Ectodermal cell (in vitro differentiated cells): Measurements from ENCODE around the gene ASTN1.

Source experiments
- H3K27ac ChIP-seq: 2 replicates; pipeline ENCODE4 v1.7.0; 2013; ENCODE audit warnings: mild to moderate bottlenecking, low read depth, low read length; ENCODE audit not compliant: insufficient read depth, poor library complexity, severe bottlenecking
- H3K27me3 ChIP-seq: 2 replicates; pipeline ENCODE4 v1.7.0; 2013; ENCODE audit warnings: mild to moderate bottlenecking, low read length; ENCODE audit not compliant: insufficient read depth, control insufficient read depth, poor library complexity, severe bottlenecking
- H3K36me3 ChIP-seq: one replicate; pipeline ENCODE4 v1.7.0; 2013; ENCODE audit warnings: low read length; ENCODE audit not compliant: control insufficient read depth, insufficient read depth
- H3K4me1 ChIP-seq: one replicate; pipeline ENCODE4 v1.7.0; 2013; ENCODE audit warnings: low read length; ENCODE audit not compliant: control insufficient read depth, insufficient read depth
- H3K4me3 ChIP-seq: 2 replicates; pipeline ENCODE4 v1.7.0; 2013; ENCODE audit warnings: low read depth, low read length, control low read depth; ENCODE audit not compliant: insufficient read depth
- H3K9me3 ChIP-seq: 2 replicates; pipeline ENCODE4 v1.7.0; 2013; ENCODE audit warnings: mild to moderate bottlenecking, low read length, moderate library complexity; ENCODE audit not compliant: control insufficient read depth
- WGBS, 2 experiments: methylation state at CpG; one replicate each; pipeline ENCODE4 v1.1.7; 2013; ENCODE audit warnings: missing lambda C conversion rate in 2 of 2; 5-methylcytosine and 5-hydroxymethylcytosine counted together

The ASTN1 gene

GRCh38 chr1:177045151-177045550, 119.4 kb downstream of the ASTN1 start:
- no peaks in the 10 kb centered on the region for H3K27me3 ChIP-seq
- H3K4me3 ChIP-seq, result no peak overlapping the region
- H3K9me3 ChIP-seq, result no peaks in the 10 kb centered on the region
- no peaks in the 10 kb centered on the region for H3K4me1 ChIP-seq
- no peaks in the 10 kb centered on the region for H3K36me3 ChIP-seq
- 60 to 72% methylated on average over 3 of the region's 3 CpGs for WGBS, 2 experiments
- H3K27ac ChIP-seq, result no peak overlapping the region

DNA sequence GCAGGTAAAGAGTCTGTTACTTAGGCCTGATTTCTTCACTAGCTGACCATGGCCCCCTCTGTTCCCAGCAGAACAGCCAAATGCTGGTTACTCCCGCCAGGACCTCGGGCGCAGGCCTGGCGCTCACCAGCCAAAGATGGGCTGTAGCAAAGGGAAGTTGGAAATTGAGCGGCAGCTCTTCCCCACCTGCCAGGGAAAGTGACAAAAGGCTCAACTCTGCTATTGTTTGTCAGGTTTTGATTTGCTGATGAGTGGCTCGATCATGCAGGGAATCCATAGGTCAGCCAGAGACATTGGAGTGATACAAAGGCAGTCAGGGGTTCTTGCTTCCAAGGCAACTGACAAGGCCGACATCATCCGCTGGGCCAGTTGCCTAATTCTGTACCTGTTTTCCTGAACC, 120.1 kb downstream of the ASTN1 start:
- H3K4me1 ChIP-seq, result no peaks in the 10 kb centered on the region
- H3K27me3 ChIP-seq, result no peaks in the 10 kb centered on the region
- no peaks in the 10 kb centered on the region for H3K9me3 ChIP-seq
- H3K4me3 ChIP-seq, result no peak overlapping the region
- 18 to 21% methylated on average over 8 of the region's 8 CpGs for WGBS, 2 experiments
- no peaks in the 10 kb centered on the region for H3K36me3 ChIP-seq
- no peak overlapping the region for H3K27ac ChIP-seq

DNA sequence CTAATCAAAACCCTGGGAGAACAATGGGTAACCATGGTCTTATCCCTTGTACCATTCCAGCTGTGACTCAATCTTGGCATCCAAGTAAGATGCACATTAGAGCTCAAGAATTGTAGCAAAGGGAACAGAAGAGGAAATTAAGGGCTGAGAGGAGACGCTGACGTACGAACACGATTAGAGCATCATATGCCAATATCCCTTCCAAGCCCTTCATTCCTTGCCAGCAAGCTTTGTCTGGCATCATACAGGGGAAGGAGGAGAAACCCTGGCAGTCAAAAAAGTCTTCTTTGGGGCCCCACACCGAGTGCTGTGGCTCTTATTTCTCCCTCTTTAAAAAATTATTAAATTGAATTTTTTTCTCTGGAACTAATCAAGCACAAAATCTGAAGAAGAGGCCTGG, 120.9 kb downstream of the ASTN1 start:
- Histone ChIP-seq H3K9me3 (no peaks in the 10 kb centered on the region), H3K36me3 (no peaks in the 10 kb centered on the region), H3K4me3 (no peak overlapping the region), H3K4me1 (no peaks in the 10 kb centered on the region), H3K27me3 (no peaks in the 10 kb centered on the region), H3K27ac (no peak overlapping the region)
- 97% methylated on average over 5 of the region's 5 CpGs for WGBS, 2 experiments

DNA sequence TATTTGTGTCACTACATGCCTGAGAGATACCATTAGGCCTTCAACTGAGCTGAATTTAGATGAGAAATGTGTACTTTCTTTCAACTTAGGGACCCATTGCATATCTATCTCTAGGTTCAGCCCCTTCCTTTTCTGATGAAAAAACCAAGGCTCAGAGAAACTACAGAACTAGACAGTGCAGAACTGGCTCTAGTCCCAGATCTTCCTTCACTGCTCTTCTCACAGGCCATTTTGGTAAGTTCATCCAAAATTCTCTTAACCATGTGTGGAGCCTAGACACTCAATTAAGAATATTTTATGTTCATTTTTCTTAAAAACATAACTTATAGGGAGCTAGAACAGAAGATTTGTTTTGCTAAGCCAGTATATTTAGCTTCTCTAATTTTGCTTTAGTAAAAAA, 128.9 kb downstream of the ASTN1 start:
- no peaks in the 10 kb centered on the region for H3K9me3 ChIP-seq
- H3K27ac ChIP-seq, result no peak overlapping the region
- no peak overlapping the region for H3K4me3 ChIP-seq
- H3K36me3 ChIP-seq, result no peaks in the 10 kb centered on the region
- no peaks in the 10 kb centered on the region for H3K4me1 ChIP-seq
- no peaks in the 10 kb centered on the region for H3K27me3 ChIP-seq

GRCh38 chr1:177033628-177034027, 130.9 kb downstream of the ASTN1 start:
- Histone ChIP-seq H3K27ac (no peak overlapping the region), H3K36me3 (no peaks in the 10 kb centered on the region), H3K9me3 (no peaks in the 10 kb centered on the region), H3K27me3 (no peaks in the 10 kb centered on the region), H3K4me1 (no peaks in the 10 kb centered on the region), H3K4me3 (no peak overlapping the region)
- 88 to 92% methylated on average over 6 of the region's 6 CpGs for WGBS, 2 experiments

DNA sequence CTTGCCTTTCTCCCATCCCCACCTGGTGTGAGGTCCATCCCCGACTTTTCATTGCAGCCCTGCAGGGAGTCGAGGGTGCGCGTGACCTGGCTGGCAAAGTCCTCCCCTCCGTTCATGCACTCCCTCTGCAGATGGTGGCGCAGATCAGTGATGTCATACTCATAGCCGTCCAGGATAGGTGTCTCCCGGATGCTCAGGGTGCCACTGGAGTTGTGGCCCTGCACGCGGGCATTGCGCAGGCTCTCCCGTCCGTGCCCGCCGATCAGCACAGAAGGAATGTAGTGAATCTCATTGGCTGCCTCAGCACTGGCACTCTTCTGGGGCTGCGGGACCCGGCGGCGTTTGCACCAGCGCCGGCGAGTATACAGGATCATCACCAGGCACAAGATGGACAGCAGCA, 132.1 kb downstream of the ASTN1 start:
- Histone ChIP-seq H3K27ac (no peak overlapping the region), H3K27me3 (no peaks in the 10 kb centered on the region), H3K36me3 (no peaks in the 10 kb centered on the region), H3K9me3 (no peaks in the 10 kb centered on the region), H3K4me1 (no peaks in the 10 kb centered on the region), H3K4me3 (no peak overlapping the region)
- WGBS, 2 experiments, result 94 to 96% methylated on average over 22 of the region's 22 CpGs

DNA sequence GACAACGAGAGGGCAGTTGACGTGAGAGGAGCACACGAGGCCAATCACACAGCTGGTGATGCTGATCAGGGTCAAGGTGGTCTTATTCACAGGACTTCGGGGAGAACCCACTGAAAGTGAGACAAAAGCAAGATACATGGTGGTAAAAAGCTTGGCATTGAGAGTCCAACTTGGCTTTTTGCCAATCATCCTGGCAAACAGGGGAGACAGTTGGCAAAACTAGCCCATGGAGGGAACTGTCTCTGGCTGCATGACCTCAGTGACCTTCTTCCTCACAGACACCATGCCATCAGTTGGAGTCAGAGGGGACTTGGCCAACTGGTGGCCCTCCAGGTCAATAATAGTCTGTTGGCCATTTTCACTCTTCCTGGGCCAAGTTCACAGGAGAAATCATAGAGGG, 139.9 kb downstream of the ASTN1 start:
- H3K27me3 ChIP-seq, result no peaks in the 10 kb centered on the region
- H3K36me3 ChIP-seq, result no peaks in the 10 kb centered on the region
- WGBS, 2 experiments, result 94 to 96% methylated on average over 4 of the region's 4 CpGs
- H3K9me3 ChIP-seq, result no peaks in the 10 kb centered on the region
- no peaks in the 10 kb centered on the region for H3K4me1 ChIP-seq
- H3K27ac ChIP-seq, result no peak overlapping the region
- H3K4me3 ChIP-seq, result no peak overlapping the region

DNA sequence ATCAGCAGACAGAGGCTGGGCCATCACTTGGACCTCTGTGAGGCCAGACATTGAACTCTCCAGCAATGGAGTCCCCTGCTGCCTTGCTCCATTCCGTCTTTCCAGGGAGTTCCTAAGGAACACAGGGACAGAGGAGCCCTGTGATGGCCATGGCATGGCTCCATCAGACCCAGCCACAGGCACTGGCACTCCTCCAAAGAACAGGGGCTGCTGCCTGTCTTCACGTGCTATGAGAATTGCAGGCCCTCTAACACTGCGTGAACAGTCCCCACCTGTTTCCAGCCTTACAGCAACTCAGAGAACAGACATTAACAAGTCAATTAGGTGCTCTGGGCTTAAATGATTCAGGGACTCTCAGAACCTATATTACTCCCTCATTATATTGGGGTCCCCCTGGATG, 140.8 kb downstream of the ASTN1 start:
- WGBS, 2 experiments, result 90 to 92% methylated on average over 3 of the region's 3 CpGs

DNA sequence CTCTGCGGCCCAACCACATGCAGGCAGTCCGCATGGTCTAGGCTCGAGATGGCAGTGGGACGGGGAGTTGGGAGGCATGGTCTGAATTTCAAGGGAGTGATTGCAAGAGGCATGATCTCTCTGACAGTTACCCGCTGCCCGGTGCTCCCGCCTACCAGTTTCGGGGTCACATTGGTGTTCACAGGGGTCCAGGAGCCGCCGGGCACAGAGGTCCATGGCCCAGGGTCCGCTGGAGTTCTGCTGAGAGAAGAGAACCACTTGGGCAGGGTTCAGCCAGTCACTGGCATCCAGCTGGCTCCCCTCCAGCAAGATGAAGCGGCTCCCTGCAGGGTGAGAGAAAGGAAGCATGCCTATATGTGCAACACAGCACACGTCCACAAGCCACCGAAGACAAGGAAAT, 141.3 kb downstream of the ASTN1 start:
- Histone ChIP-seq H3K27me3 (no peaks in the 10 kb centered on the region), H3K4me1 (no peaks in the 10 kb centered on the region), H3K9me3 (no peaks in the 10 kb centered on the region), H3K27ac (no peak overlapping the region), H3K4me3 (no peak overlapping the region), H3K36me3 (no peaks in the 10 kb centered on the region)
- 94 to 95% methylated on average over 14 of the region's 14 CpGs for WGBS, 2 experiments

More for the DNA sequence above, 140.8 kb downstream of the ASTN1 start:
- Histone ChIP-seq H3K36me3 (no peaks in the 10 kb centered on the region), H3K27me3 (no peaks in the 10 kb centered on the region), H3K9me3 (no peaks in the 10 kb centered on the region), H3K4me3 (no peak overlapping the region), H3K4me1 (no peaks in the 10 kb centered on the region), H3K27ac (no peak overlapping the region)

DNA sequence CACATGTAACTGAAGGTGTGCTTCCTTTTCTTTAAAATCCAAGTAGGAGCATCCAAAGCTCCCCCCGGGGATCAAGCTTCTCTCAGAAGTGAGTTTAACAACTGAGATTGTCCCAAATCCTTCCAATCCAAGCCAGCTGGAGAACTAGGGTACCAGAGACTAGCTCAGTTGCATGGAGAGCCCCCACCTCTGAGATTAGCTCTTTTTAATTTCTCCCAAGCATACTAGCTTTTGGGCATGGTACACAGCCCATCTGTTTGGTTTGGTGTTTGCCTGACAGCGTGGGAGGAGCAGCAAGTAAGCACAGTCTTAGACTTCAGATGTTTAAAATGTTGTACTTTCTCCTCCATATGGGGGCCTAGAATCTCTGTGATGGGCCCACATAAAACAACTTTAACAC, 142.8 kb downstream of the ASTN1 start:
- H3K9me3 ChIP-seq, result no peaks in the 10 kb centered on the region
- no peaks in the 10 kb centered on the region for H3K27me3 ChIP-seq
- H3K36me3 ChIP-seq, result no peaks in the 10 kb centered on the region
- H3K27ac ChIP-seq, result no peak overlapping the region
- H3K4me1 ChIP-seq, result no peaks in the 10 kb centered on the region
- H3K4me3 ChIP-seq, result no peak overlapping the region
- 86 to 95% methylated on average over 2 of the region's 2 CpGs for WGBS, 2 experiments

- no peaks in the 10 kb centered on the region for H3K4me1 ChIP-seq
- H3K4me3 ChIP-seq, result no peak overlapping the region
- H3K27ac ChIP-seq, result no peak overlapping the region
- no peaks in the 10 kb centered on the region for H3K9me3 ChIP-seq
- WGBS, 2 experiments, result 95% methylated on average over 3 of the region's 3 CpGs
- no peaks in the 10 kb centered on the region for H3K36me3 ChIP-seq
- H3K27me3 ChIP-seq, result no peaks in the 10 kb centered on the region
Measured at GRCh38 chr1:177020851-177021589, 143.5 kb downstream of the ASTN1 start.
